A549 (cell line): Measurements from ENCODE around the gene PLTP. TPM values are rescaled to one million over a fixed set of nuclear protein-coding genes. Genes with fewer than 3 reads are reported as not detected.
"Not testable (repeated sequence)": the region's sequence is repeated elsewhere in the genome, so short reads cannot be mapped to it uniquely, and the experiment has no call there.

ENCODE experiments used
- ATAC-seq, 2 experiments: fragments of 200-7000 bp in 1 of 2; fragments of >200 bp in 1 of 2; cut with Nextera tagmentation in 1 of 2; cut with Tn5 transposase in 1 of 2; 3 replicates each; pipeline versions ENCODE4 v1.8.0 to v1.9.1; 2018 to 2020; ENCODE audit warnings: mild to moderate bottlenecking in 1 of 2, moderate library complexity in 1 of 2
- CTCF ChIA-PET: fragments of 300-600 bp; sonication (Branson Sonifier 250); formaldehyde crosslinking; extraction: SDS; loops from one replicate; lab custom pipeline; 2021; ENCODE audit warnings: antibody characterized with exemption, inconsistent platforms; lab: Yijun Ruan, JAX
- POLR2A ChIA-PET: fragments of 350-600 bp; formaldehyde crosslinking; extraction: SDS; loops from one replicate; lab custom pipeline; 2021; ENCODE audit warnings: antibody characterized with exemption, inconsistent platforms; lab: Yijun Ruan, JAX
- DNase-seq, 2 experiments: peaks; one replicate each; pipeline versions ENCODE4 v3.0.0 to v3.0.0-alpha.2; 2011 to 2016; ENCODE audit warnings: low read depth in 1 of 2, low spot score in 1 of 2
- FAIRE-seq: peaks from 2 replicates; lab custom pipeline; 2011; peaks lifted over from hg19 to GRCh38; lab: Jason Lieb, UNC
- H3K27ac ChIP-seq, 2 experiments: fragments of >200 bp; sonication (Bioruptor Twin); formaldehyde crosslinking; 3 replicates each; pipeline ENCODE4 v1.5.1; 2016 to 2017
- H3K4me1 ChIP-seq: fragments of >200 bp; sonication (Bioruptor Twin); formaldehyde crosslinking; 3 replicates; pipeline ENCODE4 v1.6.1; 2016
- H3K4me2 ChIP-seq: fragments of >200 bp; sonication (Bioruptor Twin); formaldehyde crosslinking; 3 replicates; pipeline ENCODE4 v1.6.1; 2016
- H3K4me3 ChIP-seq: fragments of >200 bp; sonication (Bioruptor Twin); formaldehyde crosslinking; 3 replicates; pipeline ENCODE4 v1.5.1; 2016
- H3K9me3 ChIP-seq: fragments of >200 bp; sonication (Bioruptor Twin); formaldehyde crosslinking; 3 replicates; pipeline ENCODE4 v1.6.1; 2016
- CEBPB ChIP-seq, 2 experiments: fragments of >200 bp in 1 of 2; sonication (Bioruptor Twin) in 1 of 2; formaldehyde crosslinking in 1 of 2; IDR thresholded peaks; 2 replicates each; pipeline ENCODE4 v1.6.1; 2012 to 2016
- FOSL2 ChIP-seq, 2 experiments: fragments of 450-650 bp in 1 of 2; fragments of >200 bp in 1 of 2; sonication (Bioruptor Twin) in 1 of 2; formaldehyde crosslinking; IDR thresholded peaks; 2 replicates each; pipeline versions ENCODE4 v1.5.0 to v1.6.1; 2016 to 2020; ENCODE audit warnings: mild to moderate bottlenecking in 1 of 2, moderate library complexity in 1 of 2
- HDAC2 ChIP-seq: fragments of 200-600 bp; sonication (generic); IDR thresholded peaks from 2 replicates; pipeline ENCODE4 v1.6.1; 2016
- HEYL ChIP-seq: fragments of 250-450 bp; sonication (Bioruptor Pico); IDR thresholded peaks from 2 replicates; pipeline ENCODE4 v1.8.0; 2021; ENCODE audit warnings: mild to moderate bottlenecking, moderate library complexity
- HOXB13 ChIP-seq: fragments of 250-450 bp; sonication (Bioruptor Pico); IDR thresholded peaks from 2 replicates; pipeline ENCODE4 v1.5.0; 2020; ENCODE audit warnings: low read depth, mild to moderate bottlenecking, moderate library complexity
- HOXB5 ChIP-seq: fragments of 250-450 bp; sonication (Bioruptor Pico); IDR thresholded peaks from 2 replicates; pipeline ENCODE4 v1.5.0; 2020; ENCODE audit warnings: mild to moderate bottlenecking, moderate library complexity
- JUN ChIP-seq, 2 experiments: fragments of >200 bp; sonication (Bioruptor Twin); formaldehyde crosslinking; IDR thresholded peaks; 2 replicates in 1 of 2; 3 replicates in 1 of 2; pipeline ENCODE4 v1.6.1; 2016 to 2017
- KDM1A ChIP-seq: fragments of 200-600 bp; sonication (generic); IDR thresholded peaks from 2 replicates; pipeline ENCODE4 v1.6.1; 2016; ENCODE audit warnings: low read depth, mild to moderate bottlenecking
- MYC ChIP-seq: IDR thresholded peaks from 2 replicates; pipeline ENCODE4 v1.6.1; 2012; ENCODE audit warnings: mild to moderate bottlenecking, inconsistent platforms, low read length, improper control_type of control experiment, borderline replicate concordance
- NPAS2 ChIP-seq: fragments of 250-450 bp; sonication (Bioruptor Pico); IDR thresholded peaks from 2 replicates; pipeline ENCODE4 v1.8.0; 2022; ENCODE audit warnings: mild to moderate bottlenecking, moderate library complexity, borderline replicate concordance
- NR3C1 ChIP-seq: fragments of >200 bp; sonication (Bioruptor Twin); formaldehyde crosslinking; IDR thresholded peaks from 3 replicates; pipeline ENCODE4 v1.6.1; 2017
- RFX5 ChIP-seq: fragments of 450-650 bp; IDR thresholded peaks from 2 replicates; pipeline ENCODE4 v1.7.1; 2014; ENCODE audit warnings: antibody characterized with exemption, mild to moderate bottlenecking, moderate library complexity
- TP53 ChIP-seq: fragments of 250-450 bp; sonication (Bioruptor Pico); IDR thresholded peaks from 2 replicates; pipeline ENCODE4 v1.5.0; 2021; ENCODE audit warnings: mild to moderate bottlenecking, moderate library complexity
- ZC3H11A ChIP-seq: fragments of 450-650 bp; IDR thresholded peaks from 2 replicates; pipeline ENCODE4 v1.6.1; 2014; ENCODE audit warnings: antibody characterized with exemption, mild to moderate bottlenecking
- WGBS: methylation state at CpG from one replicate; pipeline ENCODE4 v1.1.6; 2017; ENCODE audit errors: missing lambda C conversion rate; 5-methylcytosine and 5-hydroxymethylcytosine counted together
- polyA plus RNA-seq, 4 experiments: library from polyadenylated mRNA; depleted of rRNA in 3 of 4; stranded (reverse); fragments of >200 nt; fragmentation: RNase III in 1 of 4; extraction: RNeasy Plus Mini Kit Qiagen cat#74134 plus additional on column Dnase treatment in 1 of 4; gene quantifications; 2 replicates in 3 of 4; 3 replicates in 1 of 4; pipeline ENCODE4 v1.2.3, GENCODE V29; 2011 to 2017
- TF ChIP-seq, protein P1 (sequence below): fragments of 250-450 bp; sonication (Bioruptor Pico); IDR thresholded peaks from 2 replicates; pipeline ENCODE4 v1.5.0; 2021; ENCODE audit warnings: mild to moderate bottlenecking, moderate library complexity, borderline replicate concordance
- TF ChIP-seq, protein P2 (sequence below): fragments of >200 bp; sonication (Bioruptor Twin); formaldehyde crosslinking; IDR thresholded peaks from 3 replicates; pipeline ENCODE4 v1.6.1; 2016

PLTP gene
- polyA plus RNA-seq, 2 of the 4 experiments (the other 2 are of a cell fraction) = 1.6 to 2.7 TPM

DNA sequence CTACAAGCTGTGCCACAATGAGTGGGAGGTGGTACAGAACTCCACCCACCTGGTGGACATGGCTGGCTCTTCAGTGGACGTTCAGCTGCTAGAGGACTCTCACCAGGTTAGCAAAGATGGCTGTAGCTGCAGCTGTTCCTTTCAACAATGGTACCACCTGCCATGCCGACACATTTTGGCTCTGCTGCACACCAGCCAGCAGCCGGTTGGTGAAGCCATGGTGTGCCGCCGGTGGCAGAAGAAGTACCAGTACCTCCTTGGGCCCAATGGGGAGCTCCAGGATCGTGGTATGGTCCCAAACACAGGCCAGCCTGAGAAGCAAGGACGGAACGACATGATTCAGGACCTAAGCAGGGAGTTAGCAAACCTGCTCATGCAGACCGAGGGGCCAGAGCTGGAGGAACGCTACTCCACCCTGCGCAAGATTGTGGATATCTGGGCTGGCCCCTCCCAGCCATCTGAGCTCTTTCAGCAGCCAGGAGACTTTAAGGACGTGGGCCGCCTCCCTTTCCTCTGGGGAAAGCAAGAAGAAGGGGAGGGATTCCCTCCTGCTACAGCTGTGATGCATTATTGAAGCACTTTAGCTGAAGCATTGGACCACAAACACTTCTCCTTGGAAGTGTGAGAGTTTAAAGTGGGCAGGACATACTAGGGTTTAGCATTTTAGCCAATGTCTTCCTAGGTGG lies 33.7 kb downstream of the PLTP start:
- ATAC-seq (no peak), FAIRE-seq (no peak), DNase-seq (no peak)
- no peak overlapping the region for H3K4me2 ChIP-seq
- ChIA-PET CTCF (no interaction called here), POLR2A (no interaction called here)
- WGBS = 76% methylated on average over 13 of the region's 13 CpGs
- no peak overlapping the region for H3K27ac ChIP-seq
- no peak for TF ChIP-seq MYC
- TF ChIP-seq HOXB5 (CRISPR knock-in tag) = no peak
- TF ChIP-seq, protein P1, sequence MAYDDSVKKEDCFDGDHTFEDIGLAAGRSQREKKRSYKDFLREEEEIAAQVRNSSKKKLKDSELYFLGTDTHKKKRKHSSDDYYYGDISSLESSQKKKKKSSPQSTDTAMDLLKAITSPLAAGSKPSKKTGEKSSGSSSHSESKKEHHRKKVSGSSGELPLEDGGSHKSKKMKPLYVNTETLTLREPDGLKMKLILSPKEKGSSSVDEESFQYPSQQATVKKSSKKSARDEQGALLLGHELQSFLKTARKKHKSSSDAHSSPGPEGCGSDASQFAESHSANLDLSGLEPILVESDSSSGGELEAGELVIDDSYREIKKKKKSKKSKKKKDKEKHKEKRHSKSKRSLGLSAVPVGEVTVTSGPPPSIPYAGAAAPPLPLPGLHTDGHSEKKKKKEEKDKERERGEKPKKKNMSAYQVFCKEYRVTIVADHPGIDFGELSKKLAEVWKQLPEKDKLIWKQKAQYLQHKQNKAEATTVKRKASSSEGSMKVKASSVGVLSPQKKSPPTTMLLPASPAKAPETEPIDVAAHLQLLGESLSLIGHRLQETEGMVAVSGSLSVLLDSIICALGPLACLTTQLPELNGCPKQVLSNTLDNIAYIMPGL (CRISPR knock-in tag) = no peak
- no peak for TF ChIP-seq ZC3H11A
- no peak for TF ChIP-seq JUN (IDR thresholded peaks at IDR 0.05)
- TF ChIP-seq, protein P2, sequence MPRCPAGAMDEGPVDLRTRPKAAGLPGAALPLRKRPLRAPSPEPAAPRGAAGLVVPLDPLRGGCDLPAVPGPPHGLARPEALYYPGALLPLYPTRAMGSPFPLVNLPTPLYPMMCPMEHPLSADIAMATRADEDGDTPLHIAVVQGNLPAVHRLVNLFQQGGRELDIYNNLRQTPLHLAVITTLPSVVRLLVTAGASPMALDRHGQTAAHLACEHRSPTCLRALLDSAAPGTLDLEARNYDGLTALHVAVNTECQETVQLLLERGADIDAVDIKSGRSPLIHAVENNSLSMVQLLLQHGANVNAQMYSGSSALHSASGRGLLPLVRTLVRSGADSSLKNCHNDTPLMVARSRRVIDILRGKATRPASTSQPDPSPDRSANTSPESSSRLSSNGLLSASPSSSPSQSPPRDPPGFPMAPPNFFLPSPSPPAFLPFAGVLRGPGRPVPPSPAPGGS = no peak
- TF ChIP-seq HOXB13 (CRISPR knock-in tag) = no peak
- TF ChIP-seq RFX5 = no peak
- TF ChIP-seq HEYL (CRISPR knock-in tag) = no peak
- no peak for TF ChIP-seq CEBPB (IDR thresholded peaks at IDR 0.05)
- no peak for TF ChIP-seq KDM1A
- no peak for TF ChIP-seq NPAS2 (CRISPR knock-in tag)
- no peaks in the 10 kb centered on the region for H3K9me3 ChIP-seq
- H3K4me3 ChIP-seq = no peak overlapping the region
- peaks cover 8% of the 10 kb centered on the region; the same call in 2 of the 3 replicates for H3K4me1 ChIP-seq

DNA sequence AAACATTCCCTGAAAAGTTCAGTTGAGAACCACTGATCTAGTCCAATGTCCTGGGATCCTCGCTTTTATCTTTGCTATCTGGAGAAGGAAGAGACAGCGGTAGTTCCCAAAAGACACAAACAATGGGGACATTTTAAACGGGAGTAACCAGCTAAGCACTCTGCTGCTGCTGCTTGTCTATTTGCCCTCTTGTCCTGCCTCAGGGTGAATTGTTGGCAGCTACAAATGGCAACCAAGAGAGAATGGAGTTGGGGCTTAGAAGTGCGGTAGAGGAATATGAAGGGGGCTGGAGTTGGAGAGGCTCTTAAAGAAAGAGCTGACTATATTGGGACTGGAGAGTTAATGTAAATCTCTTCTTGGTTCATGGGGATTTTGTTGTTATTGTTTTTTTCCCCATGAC lies 37.4 kb downstream of the PLTP start:
- no peak for DNase-seq
- no peak for ATAC-seq
- TF ChIP-seq TP53 (CRISPR knock-in tag) = no peak
- TF ChIP-seq NR3C1 = no peak
- TF ChIP-seq HDAC2 = no peak
- no peak for FAIRE-seq
- ChIA-PET CTCF (interaction anchor here (0.8 to 1.2 kb wide), 3 partner anchors 18 to 66 kb away, joined by 3 to 6 read pairs (median 3); partner anchors contain the start of gene ACOT8), POLR2A (no interaction called here)
- H3K4me3 ChIP-seq = no peak overlapping the region
- WGBS = 62% methylated on average over 4 of the region's 4 CpGs
- no peaks in the 10 kb centered on the region for H3K4me1 ChIP-seq
- no peak overlapping the region for H3K27ac ChIP-seq
- H3K9me3 ChIP-seq = no peaks in the 10 kb centered on the region
- H3K4me2 ChIP-seq = no peak overlapping the region

DNA sequence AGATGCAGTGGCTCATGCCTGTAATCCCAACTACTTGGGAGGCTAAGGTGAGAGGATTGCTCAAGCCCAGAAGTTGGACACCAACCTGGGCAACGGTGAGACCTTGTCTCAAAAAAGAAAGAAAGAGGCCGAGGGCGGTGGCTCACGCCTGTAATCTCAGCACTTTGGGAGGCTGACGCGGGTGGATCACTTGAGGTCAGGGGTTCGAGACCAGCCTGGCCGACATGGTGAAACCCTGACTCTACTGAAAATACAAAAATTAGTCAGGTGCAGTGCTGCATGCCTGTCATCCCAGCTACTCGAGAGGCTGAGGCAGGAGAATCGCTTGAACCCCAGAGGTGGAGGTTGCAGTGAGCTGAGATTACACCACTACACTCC lies 37.9 kb downstream of the PLTP start:
- CTCF ChIA-PET, H3K9me3 ChIP-seq, H3K4me2 ChIP-seq, POLR2A ChIA-PET, ATAC-seq, H3K27ac ChIP-seq, FAIRE-seq, H3K4me3 ChIP-seq, H3K4me1 ChIP-seq, DNase-seq: not testable (repeated sequence)
- 78% methylated on average over 10 of the region's 10 CpGs for WGBS

DNA sequence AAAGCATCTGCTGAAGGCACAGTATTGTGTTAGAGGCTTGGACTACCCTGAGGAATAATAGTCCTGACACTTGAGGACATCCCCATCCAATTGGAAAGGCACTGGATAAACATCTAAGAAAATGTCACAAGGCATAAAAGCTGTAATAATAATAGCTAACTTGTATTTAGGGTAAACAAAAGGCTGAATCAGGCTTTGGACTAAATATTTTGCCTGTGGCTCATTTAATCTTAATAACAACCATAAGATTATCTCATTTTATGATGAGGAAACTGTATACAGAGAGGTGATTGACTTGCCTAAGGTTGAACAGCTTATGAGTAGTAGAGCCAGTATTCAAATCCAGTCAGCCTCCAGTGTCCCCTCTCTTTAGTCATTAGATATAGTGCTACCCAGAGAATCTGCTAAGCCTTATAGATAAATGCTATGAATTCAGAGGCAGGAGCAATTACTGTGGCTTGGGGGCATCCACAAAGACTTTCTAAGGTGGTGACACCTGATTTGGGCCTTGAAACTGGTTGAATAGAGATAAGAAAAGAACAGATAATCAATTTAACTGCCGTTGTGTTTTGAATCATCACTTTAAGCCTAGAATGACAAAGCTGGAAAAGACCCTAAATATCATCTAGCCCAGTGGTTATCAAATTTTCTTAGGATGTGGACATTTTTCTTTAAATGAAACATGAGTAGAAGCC lies 38.4 kb downstream of the PLTP start:
- no peak overlapping the region for H3K4me2 ChIP-seq
- H3K4me3 ChIP-seq = no peak overlapping the region
- FAIRE-seq = no peak
- TF ChIP-seq, protein P2 = no peak
- TF ChIP-seq FOSL2 (IDR thresholded peaks at IDR 0.05) (no peak), FOSL2 (CRISPR knock-in tag; IDR thresholded peaks at IDR 0.05) (no peak), ZC3H11A (no peak)
- no peaks in the 10 kb centered on the region for H3K4me1 ChIP-seq
- DNase-seq = no peak
- WGBS = 75% methylated on average over 1 of the region's 1 CpG
- no peak overlapping the region for H3K27ac ChIP-seq
- no peak for ATAC-seq
- H3K9me3 ChIP-seq = no peaks in the 10 kb centered on the region
- POLR2A ChIA-PET = no interaction called here
- CTCF ChIA-PET = interaction anchor here (1.6 kb wide), 1 partner anchor 12 kb away, joined by 6 read pairs; no protein-coding TSS in a partner anchor
